Keratinocyte (primary cell): ENCODE data around the gene SLC22A3. TPM values are rescaled to one million over a fixed set of nuclear protein-coding genes. Genes with fewer than 3 reads are reported as not detected.

Source experiments
- DNase-seq: peaks from one replicate; pipeline ENCODE4 v3.0.0-alpha.2; 2011; ENCODE audit warnings: low read depth, missing footprints, low spot score
- FAIRE-seq: peaks from 2 replicates; lab custom pipeline; 2011; peaks lifted over from hg19 to GRCh38; lab: Jason Lieb, UNC
- H2AFZ ChIP-seq: 2 replicates; pipeline ENCODE4 v1.6.0; 2012; ENCODE audit warnings: low read length, control low read depth, inconsistent platforms; ENCODE audit not compliant: control insufficient read depth
- H3K27ac ChIP-seq: 2 replicates; pipeline ENCODE4 v1.5.1; 2011; ENCODE audit warnings: low read length; ENCODE audit not compliant: control insufficient read depth, insufficient read depth
- H3K27me3 ChIP-seq: 3 replicates; pipeline ENCODE4 v1.6.0; 2011; ENCODE audit warnings: low read length; ENCODE audit not compliant: control insufficient read depth, insufficient read depth; ENCODE audit errors: extremely low read depth
- H3K36me3 ChIP-seq, 2 experiments: 2 replicates in 1 of 2; 3 replicates in 1 of 2; pipeline ENCODE4 v1.5.1; 2011; ENCODE audit warnings: low read length in 2 of 2, mild to moderate bottlenecking in 1 of 2; ENCODE audit not compliant: control insufficient read depth in 2 of 2, insufficient read depth in 2 of 2; ENCODE audit errors: extremely low read depth in 1 of 2
- H3K4me1 ChIP-seq: 3 replicates; pipeline ENCODE4 v1.5.1; 2011; ENCODE audit warnings: low read length; ENCODE audit not compliant: control insufficient read depth, insufficient read depth; ENCODE audit errors: extremely low read depth
- H3K4me2 ChIP-seq: 3 replicates; pipeline ENCODE4 v1.6.0; 2011; ENCODE audit warnings: low read depth, low read length; ENCODE audit not compliant: control insufficient read depth, insufficient read depth; ENCODE audit errors: extremely low read depth
- H3K4me3 ChIP-seq, 3 experiments: fragments of 200-600 bp in 1 of 3; sonication (generic) in 1 of 3; 2 replicates in 2 of 3; 3 replicates in 1 of 3; pipeline ENCODE4 v1.5.1; 2011 to 2016; ENCODE audit warnings: low read length in 3 of 3, mild to moderate bottlenecking in 3 of 3, control low read depth in 2 of 3, inconsistent platforms in 1 of 3, low read depth in 1 of 3, mixed read lengths in 1 of 3, mixed run types in 1 of 3, moderate library complexity in 1 of 3; ENCODE audit not compliant: control insufficient read depth in 2 of 3, insufficient read depth in 2 of 3; ENCODE audit errors: extremely low read depth in 1 of 3
- H3K79me2 ChIP-seq: 2 replicates; pipeline ENCODE4 v1.6.0; 2012; ENCODE audit warnings: low read length; ENCODE audit not compliant: control insufficient read depth, insufficient read depth
- H3K9ac ChIP-seq: 3 replicates; pipeline ENCODE4 v1.6.0; 2011; ENCODE audit warnings: low read length; ENCODE audit not compliant: control insufficient read depth, insufficient read depth; ENCODE audit errors: extremely low read depth
- H3K9me1 ChIP-seq: 3 replicates; pipeline ENCODE4 v1.6.0; 2011; ENCODE audit warnings: low read length; ENCODE audit not compliant: control insufficient read depth, insufficient read depth; ENCODE audit errors: extremely low read depth
- H3K9me3 ChIP-seq: 2 replicates; pipeline ENCODE4 v1.5.1; 2012; ENCODE audit warnings: low read depth, low read length; ENCODE audit not compliant: control insufficient read depth
- H4K20me1 ChIP-seq: 3 replicates; pipeline ENCODE4 v1.6.0; 2011; ENCODE audit warnings: low read length; ENCODE audit not compliant: control insufficient read depth, insufficient read depth; ENCODE audit errors: extremely low read depth
- CTCF ChIP-seq, 3 experiments: IDR thresholded peaks in 1 of 3; conservative IDR thresholded peaks in 1 of 3; optimal IDR thresholded peaks in 1 of 3; 2 replicates in 2 of 3; 3 replicates in 1 of 3; pipeline versions ENCODE3 to v1.5.1; 2011; ENCODE audit warnings: low read length in 3 of 3, mild to moderate bottlenecking in 3 of 3, moderate library complexity in 2 of 3, control low read depth in 1 of 3, inconsistent platforms in 1 of 3; ENCODE audit not compliant: insufficient read depth in 2 of 3; ENCODE audit errors: extremely low read depth in 1 of 3
- EZH2 ChIP-seq: IDR thresholded peaks from one replicate; pipeline ENCODE4 v1.6.1; 2012; ENCODE audit warnings: inconsistent platforms, mild to moderate bottlenecking, low read length, moderate library complexity
- dilution Hi-C: fragments of 300-500 bp; cut with MboI; formaldehyde crosslinking; loops from one replicate; pipeline ENCODE4 v1.7.0; 2020; ENCODE audit warnings: low sequenced_read_pairs; ENCODE audit not compliant: extremely low pct_ligation_motif_present
- polyA plus RNA-seq, 5 experiments: library from polyadenylated mRNA; depleted of rRNA in 3 of 5; stranded (reverse) in 3 of 5; stranded (forward) in 1 of 5; unstranded in 1 of 5; fragments of >200 nt; gene quantifications; 1 replicate in 1 of 5; 2 replicates in 3 of 5; 3 replicates in 1 of 5; pipeline versions ENCODE4 v1.2.1 to v1.2.3, GENCODE V29; 2011 to 2012; ENCODE audit warnings: missing spikeins in 2 of 5, low read depth in 1 of 5, low replicate concordance in 1 of 5

SLC22A3 gene
- polyA plus RNA-seq, 1 donor (not counting 4 experiments of a cell fraction or from before 2014, with no cell fraction given): 1.8 TPM

GRCh38 chr6:160417146-160417545, 69.0 kb downstream of the SLC22A3 start:
- FAIRE-seq (no peak), DNase-seq (no peak)
- no peaks in the 10 kb centered on the region for H4K20me1 ChIP-seq
- no peak overlapping the region for H3K4me3 ChIP-seq
- no peaks in the 10 kb centered on the region for H3K79me2 ChIP-seq
- no peak for TF ChIP-seq CTCF (optimal IDR thresholded peaks at IDR 0.05 in 1 of 3, IDR thresholded peaks at IDR 0.05 in 1 of 3, conservative IDR thresholded peaks at IDR 0.05 in 1 of 3; ENCODE audit: extremely low read depth in 1 of 3, insufficient read depth in 2 of 3, low read length in 3 of 3)
- no peak for TF ChIP-seq EZH2
- H3K27ac ChIP-seq: no peak overlapping the region
- dilution Hi-C loops: no loop called here
- no peak overlapping the region for H3K9ac ChIP-seq
- no peaks in the 10 kb centered on the region for H3K27me3 ChIP-seq
- no peaks in the 10 kb centered on the region for H3K9me3 ChIP-seq
- no peaks in the 10 kb centered on the region for H3K36me3 ChIP-seq
- H3K4me1 ChIP-seq: peaks cover 19% of the 10 kb centered on the region
- no peak overlapping the region for H3K4me2 ChIP-seq
- H2AFZ ChIP-seq: no peak overlapping the region
- H3K9me1 ChIP-seq: no peaks in the 10 kb centered on the region

GRCh38 chr6:160417550-160417949, 69.4 kb downstream of the SLC22A3 start:
- no peak overlapping the region for H3K27ac ChIP-seq
- H3K4me1 ChIP-seq: peaks cover 19% of the 10 kb centered on the region
- H3K27me3 ChIP-seq: no peaks in the 10 kb centered on the region
- no peaks in the 10 kb centered on the region for H3K9me3 ChIP-seq
- no peak overlapping the region for H3K4me3 ChIP-seq
- no peak overlapping the region for H3K9ac ChIP-seq
- dilution Hi-C loops: no loop called here
- DNase-seq (no peak), FAIRE-seq (no peak)
- TF ChIP-seq CTCF (optimal IDR thresholded peaks at IDR 0.05 in 1 of 3, IDR thresholded peaks at IDR 0.05 in 1 of 3, conservative IDR thresholded peaks at IDR 0.05 in 1 of 3; ENCODE audit: extremely low read depth in 1 of 3, insufficient read depth in 2 of 3, low read length in 3 of 3): no peak
- TF ChIP-seq EZH2: no peak
- no peak overlapping the region for H3K4me2 ChIP-seq
- no peaks in the 10 kb centered on the region for H3K9me1 ChIP-seq
- no peaks in the 10 kb centered on the region for H3K79me2 ChIP-seq
- no peak overlapping the region for H2AFZ ChIP-seq
- no peaks in the 10 kb centered on the region for H4K20me1 ChIP-seq
- no peaks in the 10 kb centered on the region for H3K36me3 ChIP-seq
